Caki2 (cell line): ENCODE data around the gene BCLAF3. TPM values are rescaled to one million over a fixed set of nuclear protein-coding genes. Genes with fewer than 3 reads are reported as not detected.

Source experiments
- total RNA-seq: library from RNA; depleted of rRNA; stranded (reverse); fragments of >200 nt; shearing (Covaris generic); gene quantifications from 2 replicates; pipeline ENCODE4 v1.2.3, GENCODE V29; 2014; ENCODE audit warnings: low replicate concordance; rRNA removed

Gene BCLAF3
- total RNA-seq, 1 experiment from 2014 or later = 2.0 TPM

Other genes with a start within 250 kb of the BCLAF3 start
- 10.2 and 78.9 TPM in 2 replicates for gene SH3KBP1, start 103.5 kb downstream of the BCLAF3 start, total RNA-seq
- gene MAP7D2, start 125.8 kb upstream of the BCLAF3 start, total RNA-seq = 0.03 and 1.6 TPM in 2 replicates
- 40.3 and 49.6 TPM in 2 replicates for gene EIF1AX, start 150.8 kb upstream of the BCLAF3 start, total RNA-seq